ENCODE results near the gene DLG2.

The DLG2 gene

GRCh38 chr11:83721263-83721662 is 1905.9 kb downstream of the DLG2 start:
- TF ChIP-seq CTCF (IDR thresholded peaks at IDR 0.05; ENCODE audit: low read length) (no peak), EZH2 (IDR thresholded peaks at IDR 0.05; ENCODE audit: borderline replicate concordance, low read length) (no peak)
- no peaks in the 10 kb centered on the region for H3F3A ChIP-seq (ENCODE audit: insufficient read depth, low read length)
- no peaks in the 10 kb centered on the region for H3K9me3 ChIP-seq (ENCODE audit: low read length)
- H3K4me3 ChIP-seq (ENCODE audit: low read depth, low read length, poor library complexity, severe bottlenecking), result no peak overlapping the region
- H4K20me1 ChIP-seq (ENCODE audit: insufficient read depth, low read length), result no peaks in the 10 kb centered on the region
- H3K27ac ChIP-seq (ENCODE audit: low read depth, low read length, poor library complexity, severe bottlenecking), result peak overlapping the region; percentile 14
- no peaks in the 10 kb centered on the region for H3K9me2 ChIP-seq (ENCODE audit: low read depth, low read length)
- no peaks in the 10 kb centered on the region for H3K36me3 ChIP-seq (ENCODE audit: insufficient read depth, low read length)
- H3K4me1 ChIP-seq (ENCODE audit: insufficient read depth, low read length, severe bottlenecking), result peaks cover 66% of the 10 kb centered on the region
- H2AFZ ChIP-seq (ENCODE audit: low read length), result no peak overlapping the region
- H3K27me3 ChIP-seq (ENCODE audit: insufficient read depth, low read length), result no peaks in the 10 kb centered on the region
- H3K4me2 ChIP-seq (ENCODE audit: low read length), result no peak overlapping the region; the same call in 1 of the 2 replicates
- no peaks in the 10 kb centered on the region for H3K79me2 ChIP-seq (ENCODE audit: insufficient read depth, low read length)
- H3K9ac ChIP-seq (ENCODE audit: low read length), result no peak overlapping the region

DNA sequence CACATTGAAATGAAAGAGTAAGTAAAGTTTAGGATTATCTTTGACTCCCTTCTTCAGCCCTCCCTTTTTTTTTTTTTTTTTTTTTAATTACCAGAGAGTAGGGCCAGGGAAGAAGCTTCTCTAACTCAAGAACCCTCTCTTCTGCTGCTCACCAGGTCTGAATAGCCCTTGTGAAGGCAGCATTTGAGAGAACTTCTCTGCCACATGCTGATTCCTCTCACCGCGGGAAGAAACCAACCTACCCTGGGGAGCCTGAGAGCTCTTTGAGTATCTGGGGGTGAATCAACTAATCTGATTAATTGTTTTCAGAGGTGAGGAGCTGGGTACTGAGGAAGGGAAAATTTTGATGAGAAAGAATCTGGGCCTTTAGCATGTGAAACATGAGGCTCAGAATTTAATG is 1906.5 kb downstream of the DLG2 start:
- Histone ChIP-seq H4K20me1 (ENCODE audit: insufficient read depth, low read length) (no peaks in the 10 kb centered on the region), H3K27ac (ENCODE audit: low read depth, low read length, poor library complexity, severe bottlenecking) (no peak overlapping the region), H3K27me3 (ENCODE audit: insufficient read depth, low read length) (no peaks in the 10 kb centered on the region), H3K9me2 (ENCODE audit: low read depth, low read length) (no peaks in the 10 kb centered on the region), H3K36me3 (ENCODE audit: insufficient read depth, low read length) (no peaks in the 10 kb centered on the region), H3K4me3 (ENCODE audit: low read depth, low read length, poor library complexity, severe bottlenecking) (no peak overlapping the region), H3K9me3 (ENCODE audit: low read length) (no peaks in the 10 kb centered on the region), H3K9ac (ENCODE audit: low read length) (no peak overlapping the region), H2AFZ (ENCODE audit: low read length) (no peak overlapping the region), H3F3A (ENCODE audit: insufficient read depth, low read length) (no peaks in the 10 kb centered on the region), H3K4me2 (ENCODE audit: low read length) (no peak overlapping the region), H3K79me2 (ENCODE audit: insufficient read depth, low read length) (no peaks in the 10 kb centered on the region), H3K4me1 (ENCODE audit: insufficient read depth, low read length, severe bottlenecking) (peaks cover 60% of the 10 kb centered on the region)
- no peak for TF ChIP-seq CTCF (IDR thresholded peaks at IDR 0.05; ENCODE audit: low read length)
- TF ChIP-seq EZH2 (IDR thresholded peaks at IDR 0.05; ENCODE audit: borderline replicate concordance, low read length), result no peak

DNA sequence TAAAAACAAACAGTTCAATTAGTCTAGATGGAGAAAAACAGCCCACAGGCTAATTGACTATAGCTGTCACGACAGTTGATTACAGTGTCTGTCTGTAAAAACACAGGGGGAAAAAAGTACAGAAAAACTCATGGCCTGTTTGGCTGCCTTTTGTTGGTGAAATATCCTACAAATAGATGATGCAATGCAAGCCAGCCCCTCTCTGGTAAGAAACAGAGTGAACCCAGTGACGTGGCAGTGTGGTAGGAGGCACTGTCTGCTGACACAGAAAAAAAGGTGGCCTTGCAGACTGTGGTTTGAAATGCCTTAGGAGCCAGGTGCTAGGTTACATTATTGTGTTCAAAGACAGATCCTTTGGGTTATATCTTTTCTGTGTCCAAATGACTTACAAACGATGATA is 1909.6 kb downstream of the DLG2 start:
- H3K4me1 ChIP-seq (ENCODE audit: insufficient read depth, low read length, severe bottlenecking), result peaks cover 30% of the 10 kb centered on the region
- H3K9me3 ChIP-seq (ENCODE audit: low read length), result no peaks in the 10 kb centered on the region
- H3F3A ChIP-seq (ENCODE audit: insufficient read depth, low read length), result no peaks in the 10 kb centered on the region
- no peaks in the 10 kb centered on the region for H4K20me1 ChIP-seq (ENCODE audit: insufficient read depth, low read length)
- no peak overlapping the region for H3K9ac ChIP-seq (ENCODE audit: low read length)
- H3K36me3 ChIP-seq (ENCODE audit: insufficient read depth, low read length), result no peaks in the 10 kb centered on the region
- H3K27ac ChIP-seq (ENCODE audit: low read depth, low read length, poor library complexity, severe bottlenecking), result no peak overlapping the region
- no peak overlapping the region for H3K4me3 ChIP-seq (ENCODE audit: low read depth, low read length, poor library complexity, severe bottlenecking)
- H3K79me2 ChIP-seq (ENCODE audit: insufficient read depth, low read length), result no peaks in the 10 kb centered on the region
- TF ChIP-seq EZH2 (IDR thresholded peaks at IDR 0.05; ENCODE audit: borderline replicate concordance, low read length), result no peak
- no peak for TF ChIP-seq CTCF (IDR thresholded peaks at IDR 0.05; ENCODE audit: low read length)
- H3K4me2 ChIP-seq (ENCODE audit: low read length), result no peak overlapping the region
- H2AFZ ChIP-seq (ENCODE audit: low read length), result no peak overlapping the region
- no peaks in the 10 kb centered on the region for H3K27me3 ChIP-seq (ENCODE audit: insufficient read depth, low read length)
- H3K9me2 ChIP-seq (ENCODE audit: low read depth, low read length), result no peaks in the 10 kb centered on the region

Measured in OCI-LY1 (cell line).